Left renal cortex interstitium (tissue), 4 donors: ENCODE data around the gene RIPOR1. TPM values are rescaled to one million over a fixed set of nuclear protein-coding genes. Genes with fewer than 3 reads are reported as not detected.
"Not testable (repeated sequence)": the region's sequence is repeated elsewhere in the genome, so short reads cannot be mapped to it uniquely, and the experiment has no call there.

Experiments
- DNase-seq, 4 donors: peaks; one replicate each; pipeline ENCODE4 v3.0.0-alpha.2; 2013; ENCODE audit warnings: low read depth in 4 of 4, low spot score in 2 of 4, missing footprints in 1 of 4
- polyA plus RNA-seq, 4 donors: library from polyadenylated mRNA; unstranded; fragments of 120-200 nt; gene quantifications; one replicate each; pipeline ENCODE4 v1.2.1, GENCODE V29; 2013; ENCODE audit not compliant: insufficient read length in 4 of 4

RIPOR1 gene
- polyA plus RNA-seq, 4 donors = 99.1 to 148 (median 143) TPM

GRCh38 chr16:67514382-67514828 lies 14.2 kb upstream of the RIPOR1 start:
- DNase-seq = no peak

- no peak for DNase-seq
Measured at GRCh38 chr16:67516296-67517154, 12.1 kb upstream of the RIPOR1 start.

GRCh38 chr16:67517155-67517445 lies 11.5 kb upstream of the RIPOR1 start:
- DNase-seq = no peak

DNA sequence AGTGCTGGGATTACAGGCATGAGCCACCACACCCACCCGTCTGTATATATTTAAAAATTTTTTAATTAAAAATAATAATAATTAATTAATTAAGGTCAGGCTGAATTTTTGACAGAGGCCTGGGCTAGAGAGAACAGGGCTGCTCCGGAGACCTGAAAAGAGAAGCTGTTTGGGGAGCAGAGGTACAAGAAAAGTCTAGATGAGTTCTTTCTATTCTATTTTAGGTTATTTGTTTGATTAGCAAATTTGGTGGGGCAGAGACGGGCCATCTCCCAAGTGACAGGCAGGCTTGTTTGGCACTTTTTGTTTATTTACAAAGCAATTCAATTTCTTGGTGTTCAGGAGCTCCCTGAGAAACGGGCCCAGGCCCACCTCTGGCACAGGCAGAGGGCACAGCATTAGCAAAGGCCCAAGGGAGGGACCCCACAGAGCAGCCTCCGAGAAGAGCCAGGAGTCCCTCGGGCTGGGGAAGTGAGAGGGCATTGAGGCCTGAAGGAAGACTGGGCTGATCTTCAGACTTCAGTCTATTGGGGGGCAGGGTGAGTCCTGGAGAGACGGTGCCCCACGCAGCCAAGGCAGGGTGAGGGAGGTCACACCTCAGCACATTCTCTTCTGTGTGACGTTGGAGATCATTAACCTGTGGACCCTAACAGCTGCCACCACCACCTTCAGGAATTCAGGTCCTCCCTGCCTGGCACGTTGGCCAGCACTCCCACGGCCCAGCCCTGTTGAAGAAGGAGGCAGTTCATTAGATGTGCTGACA lies 10.8 kb upstream of the RIPOR1 start:
- no peak for DNase-seq

GRCh38 chr16:67518676-67519075 lies 10.0 kb upstream of the RIPOR1 start:
- no peak for DNase-seq

- DNase-seq = no peak
Measured at GRCh38 chr16:67519242-67519641, 9.4 kb upstream of the RIPOR1 start.

DNA sequence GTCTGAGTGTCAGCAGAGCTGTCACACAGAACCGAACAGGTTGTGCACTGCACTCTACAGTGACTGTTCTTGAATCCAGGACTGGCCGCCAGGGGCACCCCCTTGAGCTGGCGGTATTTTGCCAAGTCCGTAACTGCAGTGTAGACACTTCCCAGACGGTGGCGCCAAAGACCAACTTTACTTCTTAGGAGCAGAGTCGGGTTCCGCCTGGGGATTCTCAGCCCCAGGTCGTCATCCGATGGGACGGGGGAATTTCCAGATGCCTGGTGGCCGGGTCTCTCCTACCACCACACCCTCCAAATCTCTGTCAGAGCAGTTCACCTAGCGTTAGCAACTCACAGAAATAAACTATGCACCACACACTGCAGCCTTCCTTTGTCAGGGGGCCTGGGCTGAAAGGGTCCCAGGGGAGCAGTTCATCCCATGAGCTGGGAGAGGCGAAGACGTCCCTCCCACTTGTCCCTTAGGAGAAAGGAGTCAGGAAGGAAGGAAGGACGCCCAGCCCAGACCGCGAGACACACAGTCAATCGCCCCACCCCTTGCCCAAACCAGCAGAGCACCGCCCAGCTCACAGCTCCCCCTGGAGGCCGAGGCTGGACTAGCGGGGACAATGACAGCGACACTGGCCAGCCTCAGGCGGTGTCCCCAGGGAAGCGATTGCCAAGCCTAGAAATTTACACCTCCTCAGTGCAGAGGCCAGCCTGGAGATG lies 7.4 kb upstream of the RIPOR1 start:
- DNase-seq = peak; percentile 91 to 97 (median 95)

- no peak for DNase-seq
Measured at GRCh38 chr16:67525176-67525860, 3.3 kb upstream of the RIPOR1 start.

DNA sequence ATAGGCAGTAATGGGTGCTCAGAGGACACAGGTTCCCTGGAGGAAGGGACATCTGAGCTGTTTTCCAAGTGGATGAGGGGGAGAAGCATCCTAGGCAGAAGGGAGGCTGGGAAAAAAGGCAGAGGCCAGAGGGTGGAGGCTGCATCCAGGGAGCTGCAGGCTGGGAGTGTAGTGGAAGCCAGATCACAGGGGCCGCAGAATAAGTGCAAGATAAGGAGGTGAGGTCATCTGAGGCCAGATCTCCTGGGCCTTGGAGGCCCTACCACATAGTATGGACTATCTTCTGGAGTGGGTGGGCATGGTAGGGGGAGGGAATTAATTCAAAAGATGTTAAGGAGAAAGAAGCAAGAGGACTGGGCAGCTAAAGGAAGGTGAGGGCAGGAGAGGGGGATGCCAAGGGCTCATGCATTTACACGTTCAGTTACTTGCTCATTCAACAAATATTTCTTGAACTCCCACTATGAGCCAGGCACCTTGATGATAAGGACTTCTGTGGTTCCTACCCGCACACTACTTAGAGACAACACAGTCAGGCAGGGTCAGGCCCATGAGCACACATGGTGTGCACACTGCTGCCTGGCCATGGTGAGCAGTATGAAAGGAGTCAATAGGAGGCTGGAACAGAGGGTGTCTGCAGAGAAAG lies 2.4 kb upstream of the RIPOR1 start:
- no peak for DNase-seq

- DNase-seq = no peak
Measured at GRCh38 chr16:67528870-67529581, 397 bp downstream of the RIPOR1 start.

DNA sequence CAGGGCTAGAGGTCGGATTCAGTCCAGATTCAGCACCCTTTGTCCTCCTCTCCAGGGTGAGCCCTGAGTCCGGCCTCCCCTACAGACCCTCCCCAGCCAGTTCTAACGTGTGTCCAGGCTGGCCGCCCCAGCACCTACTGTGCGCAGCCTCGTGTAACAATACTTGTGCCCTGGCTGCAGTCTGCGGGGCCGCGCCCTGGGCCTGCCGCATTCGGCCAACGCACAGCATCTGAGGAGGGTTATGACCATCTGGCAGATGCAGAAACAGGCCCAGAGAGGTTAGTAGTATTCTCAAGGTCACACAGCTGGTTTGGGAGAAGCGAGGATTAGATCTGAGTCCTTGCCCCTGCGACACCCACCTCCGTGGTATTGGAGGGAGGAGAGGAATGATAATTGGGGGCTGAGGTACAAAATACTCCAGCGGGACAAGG lies 968 bp downstream of the RIPOR1 start:
- DNase-seq = no peak

- DNase-seq = no peak
Measured at GRCh38 chr16:67530013-67530939, 1.6 kb downstream of the RIPOR1 start.

GRCh38 chr16:67531247-67531646 lies 2.6 kb downstream of the RIPOR1 start:
- DNase-seq = no peak

DNA sequence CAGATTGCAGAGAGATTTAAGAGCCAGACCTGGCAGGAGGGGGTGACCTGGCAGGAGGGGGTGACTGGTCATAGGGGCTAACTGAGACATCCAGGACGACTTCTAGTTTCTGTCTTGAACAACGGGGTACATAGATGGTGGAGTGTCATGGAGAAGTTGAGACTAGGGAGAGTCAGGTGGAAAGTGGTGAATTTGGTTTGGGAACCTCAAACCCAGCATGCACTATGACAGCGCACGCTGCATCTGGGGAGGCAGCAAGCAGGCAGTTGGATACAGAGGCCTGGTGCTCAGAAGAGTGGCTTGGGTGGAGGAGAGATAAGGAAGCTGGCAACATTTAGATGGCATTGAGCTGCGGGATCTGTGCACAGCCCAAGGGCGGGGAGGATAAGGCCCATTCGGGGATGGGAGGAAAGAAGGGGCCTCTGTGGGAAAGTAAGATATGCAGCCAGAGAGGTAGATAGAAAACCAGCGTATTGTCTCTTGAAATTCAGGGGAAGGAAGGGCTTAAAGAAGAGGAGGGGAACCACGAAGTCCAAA lies 4.5 kb downstream of the RIPOR1 start:
- no peak for DNase-seq

DNA sequence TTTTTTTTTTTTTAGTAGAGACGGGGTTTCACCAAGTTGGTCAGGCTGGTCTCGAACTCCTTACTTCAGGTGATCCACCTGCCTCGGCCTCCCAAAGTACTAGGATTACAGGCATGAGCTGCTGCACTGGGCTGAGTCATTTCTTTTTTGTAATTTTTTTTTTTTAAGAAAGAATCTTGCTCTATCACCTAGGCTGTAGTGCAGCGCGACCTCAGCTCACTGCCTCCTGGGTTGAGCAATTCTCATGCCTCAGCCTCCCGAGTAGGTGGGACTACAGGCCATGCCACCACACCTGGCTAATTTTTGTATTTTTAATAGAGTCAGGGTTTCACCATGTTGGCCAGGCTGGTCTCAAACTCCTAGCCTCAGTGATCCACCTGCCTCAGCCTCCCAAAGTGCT lies 5.4 kb downstream of the RIPOR1 start:
- DNase-seq = not testable (repeated sequence)

- DNase-seq = no peak
Measured at GRCh38 chr16:67534431-67534830, 5.8 kb downstream of the RIPOR1 start.

- no peak for DNase-seq
Measured at GRCh38 chr16:67535201-67535600, 6.6 kb downstream of the RIPOR1 start.

- DNase-seq = no peak
Measured at GRCh38 chr16:67537270-67537635, 8.6 kb downstream of the RIPOR1 start.
